Activated CD8-positive, alpha-beta memory T cell treated with anti-CD3 and anti-CD28 coated beads for 4 hours (primary cell): ENCODE data around the gene AHDC1.
A peak's percentile ranks its signal among the peaks of the same experiment; 100 is the strongest.

Source experiments
- DNase-seq, 2 donors: peaks; one replicate each; pipeline ENCODE4 v3.0.0-alpha.2; 2020; ENCODE audit warnings: low read depth in 2 of 2

AHDC1 gene

DNA sequence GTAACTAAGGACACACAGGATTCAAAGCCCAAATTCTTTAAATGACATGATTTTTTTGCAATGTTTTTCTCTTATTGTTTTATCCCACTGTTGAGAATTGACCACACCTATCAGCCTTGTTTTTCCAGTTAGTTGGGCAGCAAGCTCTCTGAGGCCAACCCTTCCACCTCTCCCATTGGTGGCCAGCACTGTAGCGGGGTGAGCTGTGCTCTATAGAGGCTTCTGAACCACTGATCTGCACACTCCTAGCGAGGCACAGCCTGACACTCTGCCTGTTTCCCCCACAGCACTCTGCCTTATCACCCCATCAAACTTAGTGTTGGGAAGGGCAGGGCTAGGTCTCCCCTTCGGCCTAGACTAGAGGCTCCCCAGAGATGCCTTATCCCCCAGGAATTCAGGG is 19.5 kb downstream of the AHDC1 start:
- no peak for DNase-seq

GRCh38 chr1:27583479-27583878 is 20.5 kb downstream of the AHDC1 start:
- no peak for DNase-seq

GRCh38 chr1:27581823-27582243 is 22.1 kb downstream of the AHDC1 start:
- no peak for DNase-seq

- no peak for DNase-seq
Observed at GRCh38 chr1:27577504-27578188, 26.3 kb downstream of the AHDC1 start.

GRCh38 chr1:27576806-27577227 is 27.1 kb downstream of the AHDC1 start:
- no peak for DNase-seq

DNA sequence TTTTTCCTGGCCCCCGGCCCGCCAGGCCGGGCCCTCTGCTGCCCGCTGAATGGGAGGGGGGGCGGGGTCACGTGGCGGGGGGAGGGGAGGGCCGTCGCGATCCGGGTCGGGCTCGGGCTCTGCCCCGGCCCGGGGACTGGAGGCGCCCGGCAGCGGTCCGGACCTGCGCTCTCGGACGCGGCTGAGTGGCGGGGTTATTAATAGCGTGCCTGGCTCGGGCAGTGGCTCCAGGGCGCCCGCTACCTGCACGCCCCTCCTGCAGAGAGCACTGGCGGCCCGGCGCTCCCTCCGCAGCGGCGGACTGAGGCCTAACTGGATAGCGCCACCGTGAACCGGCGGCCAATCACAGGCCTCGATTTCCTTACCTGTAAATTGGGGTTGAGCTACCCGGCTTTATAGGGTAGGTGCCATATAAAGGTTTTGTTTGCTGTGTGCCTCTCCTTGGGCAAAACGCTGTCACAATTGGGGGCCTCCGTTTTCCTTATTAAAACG is 28.1 kb downstream of the AHDC1 start:
- no peak for DNase-seq

DNA sequence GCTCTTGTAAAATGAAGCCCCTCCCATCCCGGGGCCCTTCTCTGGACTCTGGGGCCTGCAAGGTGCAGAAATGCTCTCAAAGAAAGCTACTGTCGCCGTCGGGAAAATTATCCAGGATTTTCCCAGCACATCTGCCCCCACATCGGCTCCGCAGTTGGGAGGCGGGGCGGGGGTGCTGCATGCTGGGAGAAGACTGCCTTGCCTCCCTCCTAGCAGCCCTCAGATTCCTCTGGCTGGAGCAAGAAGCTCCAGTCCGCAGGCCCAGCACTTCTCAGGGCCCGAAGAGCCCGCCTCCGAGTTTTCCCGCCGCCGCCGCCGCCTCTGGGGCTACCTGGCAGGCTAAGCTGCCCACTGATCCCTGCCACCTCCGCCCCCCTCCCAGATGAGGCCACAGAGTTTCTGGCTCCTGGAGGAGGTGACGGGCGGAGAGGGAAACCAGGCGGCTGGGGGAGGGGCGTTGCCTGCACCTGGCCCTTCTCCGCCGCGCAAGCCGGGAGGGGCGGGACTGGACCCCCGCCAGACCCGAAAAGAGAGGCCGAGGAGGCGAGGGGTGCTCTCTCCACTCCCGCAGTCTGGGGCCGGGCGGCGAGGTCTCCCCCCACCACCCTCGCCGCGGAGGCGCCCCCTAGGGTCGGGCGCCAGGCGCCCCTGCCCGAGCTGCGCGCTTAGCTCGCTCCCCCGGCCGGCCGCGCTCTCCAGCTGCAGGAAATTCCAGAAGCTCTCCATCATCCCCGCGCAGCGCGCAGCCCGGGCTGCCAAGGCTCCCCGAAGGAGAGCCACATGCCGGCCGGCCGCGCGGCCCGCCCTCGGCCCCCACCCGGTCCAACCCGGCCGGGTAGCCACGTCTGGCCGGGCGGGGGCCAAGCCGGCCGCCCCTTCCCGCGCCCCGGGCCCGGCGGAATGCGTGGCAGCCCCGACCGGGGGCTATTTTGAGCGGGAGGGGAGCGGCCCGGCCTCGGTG is 28.8 kb downstream of the AHDC1 start:
- no peak for DNase-seq

GRCh38 chr1:27574001-27574781 is 29.8 kb downstream of the AHDC1 start:
- DNase-seq = no peak

GRCh38 chr1:27572679-27573426 is 31.1 kb downstream of the AHDC1 start:
- no peak for DNase-seq

- no peak for DNase-seq
Observed at GRCh38 chr1:27572019-27572678, 31.8 kb downstream of the AHDC1 start.

GRCh38 chr1:27571439-27572018 is 32.4 kb downstream of the AHDC1 start:
- DNase-seq = no peak

- no peak for DNase-seq
Observed at GRCh38 chr1:27570784-27571183, 33.2 kb downstream of the AHDC1 start.

GRCh38 chr1:27570356-27570755 is 33.6 kb downstream of the AHDC1 start:
- DNase-seq = no peak

- no peak for DNase-seq
Observed at GRCh38 chr1:27569506-27570291, 34.2 kb downstream of the AHDC1 start.

- DNase-seq = no peak
Observed at GRCh38 chr1:27569088-27569460, 34.9 kb downstream of the AHDC1 start.

DNA sequence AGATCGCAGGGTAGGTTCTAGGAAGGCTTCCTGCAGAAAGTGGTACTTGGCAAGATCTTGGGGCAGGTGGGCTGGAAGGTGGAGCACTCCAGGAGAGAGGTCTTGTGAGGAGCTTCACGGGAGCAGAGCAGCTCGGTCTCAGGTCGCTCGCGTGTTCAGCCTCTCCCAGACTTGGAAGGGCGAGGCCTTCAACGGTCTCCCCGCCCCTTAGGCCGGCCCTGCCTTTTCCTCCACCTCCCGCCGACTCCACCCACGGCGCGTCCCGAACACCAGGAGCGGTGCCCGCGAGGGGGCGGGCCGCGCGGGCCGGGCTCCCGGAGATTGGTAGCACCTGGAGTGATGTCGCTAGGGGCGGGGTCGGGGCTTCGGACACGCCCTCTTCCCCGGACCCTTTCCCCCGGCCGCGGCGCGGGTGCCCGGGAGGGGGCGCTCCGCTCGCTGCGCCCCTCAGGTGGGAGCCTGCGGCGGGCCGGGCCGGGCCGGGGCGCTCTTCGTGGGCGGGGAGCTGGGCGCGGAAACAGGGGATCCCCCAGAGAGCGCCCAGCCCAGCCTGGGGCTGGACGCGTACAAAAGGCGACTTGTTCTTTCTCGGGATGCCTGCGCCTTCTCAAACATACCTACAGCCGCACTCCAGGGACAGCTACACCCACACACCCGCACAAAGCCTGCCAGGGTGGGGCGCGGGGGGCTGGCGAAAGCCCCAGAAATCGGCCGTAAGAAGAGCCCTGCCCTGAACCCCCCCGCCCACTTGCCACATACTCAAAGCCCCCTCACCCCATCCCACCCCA is 35.5 kb downstream of the AHDC1 start:
- DNase-seq = peak; percentile 73 to 77

DNA sequence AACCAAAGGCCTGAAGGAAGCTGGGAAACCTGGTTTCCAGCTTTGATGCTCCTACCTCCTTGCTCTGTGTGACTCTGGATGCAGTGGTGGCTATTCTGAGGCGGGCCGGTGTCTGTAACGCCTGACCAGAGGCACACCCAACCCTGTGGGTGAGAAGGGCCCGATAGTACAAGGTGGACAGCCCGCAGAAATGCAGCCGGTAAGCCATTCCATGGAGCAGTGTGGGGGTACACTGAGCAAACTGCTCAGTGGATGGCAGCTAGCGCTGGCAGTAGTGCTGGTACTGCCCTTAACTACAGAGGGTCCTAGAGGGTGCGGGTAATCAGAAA is 36.0 kb downstream of the AHDC1 start:
- no peak for DNase-seq

- no peak for DNase-seq
Observed at GRCh38 chr1:27567146-27567526, 36.8 kb downstream of the AHDC1 start.
